Measurements from ENCODE around the gene PTPRK.

The PTPRK gene

DNA sequence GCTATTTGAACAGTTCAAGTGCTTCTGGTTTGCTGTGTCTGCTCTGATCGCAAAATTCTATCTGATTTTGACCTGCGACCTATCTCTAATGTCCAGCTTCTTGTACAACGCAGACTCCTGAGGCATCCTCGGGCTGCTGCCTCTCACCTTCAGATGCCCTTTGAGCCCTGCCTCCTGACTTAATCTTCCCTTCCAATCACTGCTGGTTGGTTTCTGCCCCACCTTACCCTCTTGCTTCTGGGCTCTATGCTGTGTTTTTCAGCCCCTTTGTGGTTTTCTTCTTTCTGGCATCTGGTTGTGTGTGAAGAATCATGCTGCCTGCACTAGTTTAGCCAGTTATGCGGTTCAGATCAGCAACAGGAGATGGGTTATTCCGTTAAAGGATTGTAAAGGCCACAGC, 488.4 kb downstream of the PTPRK start:
- H3K27me3 ChIP-seq, result no peaks in the 10 kb centered on the region
- no peaks in the 10 kb centered on the region for H3K9me3 ChIP-seq
- H3K36me3 ChIP-seq, result no peaks in the 10 kb centered on the region
- no peak overlapping the region for H3K27ac ChIP-seq
- no peaks in the 10 kb centered on the region for H3K4me1 ChIP-seq (ENCODE audit: control insufficient read depth in 1 of 2, insufficient read depth in 1 of 2, low read depth in 1 of 2, low read length in 1 of 2)
- TF ChIP-seq CTCF (IDR thresholded peaks at IDR 0.05), result no peak
- H3K4me3 ChIP-seq (ENCODE audit: low read depth in 1 of 2, low read length in 1 of 2), result no peak overlapping the region

- no peak for TF ChIP-seq CTCF (IDR thresholded peaks at IDR 0.05)
- no peaks in the 10 kb centered on the region for H3K9me3 ChIP-seq
Observed at GRCh38 chr6:128029826-128030225, 490.6 kb downstream of the PTPRK start.

GRCh38 chr6:128028183-128028582, 492.2 kb downstream of the PTPRK start:
- no peaks in the 10 kb centered on the region for H3K9me3 ChIP-seq
- H3K36me3 ChIP-seq, result no peaks in the 10 kb centered on the region
- no peaks in the 10 kb centered on the region for H3K4me1 ChIP-seq (ENCODE audit: control insufficient read depth in 1 of 2, insufficient read depth in 1 of 2, low read depth in 1 of 2, low read length in 1 of 2)
- no peaks in the 10 kb centered on the region for H3K27me3 ChIP-seq
- no peak overlapping the region for H3K27ac ChIP-seq
- no peak for TF ChIP-seq CTCF (IDR thresholded peaks at IDR 0.05)
- no peak overlapping the region for H3K4me3 ChIP-seq (ENCODE audit: low read depth in 1 of 2, low read length in 1 of 2)

More at GRCh38 chr6:128029826-128030225, 490.6 kb downstream of the PTPRK start:
- Histone ChIP-seq H3K27me3 (no peaks in the 10 kb centered on the region), H3K36me3 (no peaks in the 10 kb centered on the region), H3K4me3 (ENCODE audit: low read depth in 1 of 2, low read length in 1 of 2) (no peak overlapping the region), H3K4me1 (ENCODE audit: control insufficient read depth in 1 of 2, insufficient read depth in 1 of 2, low read depth in 1 of 2, low read length in 1 of 2) (no peaks in the 10 kb centered on the region), H3K27ac (no peak overlapping the region)

DNA sequence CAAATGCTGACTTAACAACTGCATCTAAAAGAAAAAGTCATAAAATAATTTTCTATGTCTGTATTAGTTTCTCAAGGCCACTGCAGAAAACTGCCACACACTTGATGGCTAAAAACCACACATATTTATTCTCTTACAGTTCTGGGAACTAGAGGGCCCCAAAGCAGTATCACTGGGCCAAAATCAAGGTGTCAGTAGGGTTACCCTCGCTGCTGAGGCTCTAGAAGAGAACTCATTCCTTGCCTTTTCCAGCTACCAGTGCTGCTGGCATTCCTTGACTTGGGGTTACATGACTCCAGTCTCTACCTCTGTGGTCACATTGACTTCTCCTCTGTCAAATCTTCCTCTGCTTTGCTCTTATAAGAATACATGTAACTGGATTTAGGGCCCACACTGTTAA, 494.9 kb downstream of the PTPRK start:
- Histone ChIP-seq H3K27me3 (no peaks in the 10 kb centered on the region), H3K27ac (no peak overlapping the region), H3K4me1 (ENCODE audit: control insufficient read depth in 1 of 2, insufficient read depth in 1 of 2, low read depth in 1 of 2, low read length in 1 of 2) (no peaks in the 10 kb centered on the region), H3K9me3 (no peaks in the 10 kb centered on the region), H3K36me3 (no peaks in the 10 kb centered on the region), H3K4me3 (ENCODE audit: low read depth in 1 of 2, low read length in 1 of 2) (no peak overlapping the region)
- no peak for TF ChIP-seq CTCF (IDR thresholded peaks at IDR 0.05)

DNA sequence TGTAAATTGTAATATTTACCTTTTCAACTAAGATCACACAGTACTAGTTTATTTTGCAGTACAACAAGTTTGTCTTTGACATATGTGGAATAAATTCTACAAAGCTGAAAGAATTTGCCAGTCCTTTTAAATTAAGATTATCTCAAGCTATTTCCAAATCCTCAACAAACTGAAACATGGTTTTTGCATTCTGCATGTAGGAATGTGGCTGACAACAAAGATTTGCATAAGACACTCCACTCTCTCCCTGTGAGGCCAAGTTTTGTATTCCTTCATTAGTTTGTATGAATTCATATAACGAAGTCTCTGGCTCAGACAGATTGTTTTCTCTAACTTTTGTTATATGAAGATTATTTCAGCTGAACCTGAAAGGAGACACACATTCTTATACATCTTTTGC, 495.4 kb downstream of the PTPRK start:
- no peak overlapping the region for H3K27ac ChIP-seq

More for the DNA sequence above, 495.4 kb downstream of the PTPRK start:
- H3K9me3 ChIP-seq, result no peaks in the 10 kb centered on the region
- no peaks in the 10 kb centered on the region for H3K4me1 ChIP-seq (ENCODE audit: control insufficient read depth in 1 of 2, insufficient read depth in 1 of 2, low read depth in 1 of 2, low read length in 1 of 2)
- no peak overlapping the region for H3K4me3 ChIP-seq (ENCODE audit: low read depth in 1 of 2, low read length in 1 of 2)
- H3K36me3 ChIP-seq, result no peaks in the 10 kb centered on the region
- TF ChIP-seq CTCF (IDR thresholded peaks at IDR 0.05), result no peak
- H3K27me3 ChIP-seq, result no peaks in the 10 kb centered on the region

Measured in neutrophil (primary cell).